ENCODE data around the gene GPR63.

The GPR63 gene

GRCh38 chr6:96761794-96762193, 75.5 kb downstream of the GPR63 start:
- H3K4me3 ChIP-seq (ENCODE audit: low read depth, low read length) = no peak overlapping the region

- no peak overlapping the region for H3K4me3 ChIP-seq (ENCODE audit: low read depth, low read length)
These were observed 77.1 kb downstream of the GPR63 start for GRCh38 chr6:96760153-96760687.

DNA sequence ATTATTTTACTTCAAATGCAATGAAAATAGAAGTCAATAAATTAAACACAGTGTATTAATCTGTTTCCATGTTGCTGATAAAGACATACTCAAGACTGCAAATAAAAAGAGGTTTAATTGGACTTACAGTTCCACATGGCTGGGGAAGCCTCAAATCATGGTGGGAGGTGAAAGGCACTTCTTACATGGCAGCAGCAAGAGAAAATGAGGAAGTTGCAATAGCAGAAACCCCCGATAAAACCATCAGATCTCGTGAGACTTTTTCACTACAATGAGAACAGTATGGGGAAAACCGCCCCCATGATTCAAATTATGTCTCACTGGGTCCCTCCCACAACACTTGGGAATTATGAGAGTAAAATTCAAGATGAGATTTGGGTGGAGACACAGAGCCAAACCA, 82.2 kb downstream of the GPR63 start:
- no peak overlapping the region for H3K4me3 ChIP-seq (ENCODE audit: low read depth, low read length)

GRCh38 chr6:96749891-96750290, 87.4 kb downstream of the GPR63 start:
- H3K4me3 ChIP-seq (ENCODE audit: low read depth, low read length) = no peak overlapping the region
